ENCODE data around the gene ANKRD53.

ANKRD53 gene

DNA sequence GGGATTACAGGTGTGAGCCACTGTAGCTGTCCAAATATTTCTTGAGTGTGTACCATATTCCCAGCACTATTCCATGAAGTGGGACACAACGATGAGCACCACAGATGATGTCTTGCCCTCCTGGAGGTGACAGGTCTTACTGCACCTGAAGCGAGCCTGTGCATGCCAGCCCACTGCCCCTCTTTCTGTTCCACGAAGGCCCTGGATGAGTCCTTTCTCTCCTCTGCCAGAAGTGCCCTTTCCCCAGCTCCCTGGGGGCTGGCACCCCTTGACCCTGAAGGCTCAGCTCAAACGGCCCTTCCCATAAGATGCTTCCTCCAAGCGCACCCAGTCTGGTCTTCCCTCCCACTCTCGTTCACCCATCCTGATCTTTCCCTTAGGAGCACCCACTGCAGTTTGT lies 37.2 kb upstream of the ANKRD53 start:
- H3K4me3 ChIP-seq (ENCODE audit: low read depth, low read length), result no peak overlapping the region
- TF ChIP-seq, protein P1, sequence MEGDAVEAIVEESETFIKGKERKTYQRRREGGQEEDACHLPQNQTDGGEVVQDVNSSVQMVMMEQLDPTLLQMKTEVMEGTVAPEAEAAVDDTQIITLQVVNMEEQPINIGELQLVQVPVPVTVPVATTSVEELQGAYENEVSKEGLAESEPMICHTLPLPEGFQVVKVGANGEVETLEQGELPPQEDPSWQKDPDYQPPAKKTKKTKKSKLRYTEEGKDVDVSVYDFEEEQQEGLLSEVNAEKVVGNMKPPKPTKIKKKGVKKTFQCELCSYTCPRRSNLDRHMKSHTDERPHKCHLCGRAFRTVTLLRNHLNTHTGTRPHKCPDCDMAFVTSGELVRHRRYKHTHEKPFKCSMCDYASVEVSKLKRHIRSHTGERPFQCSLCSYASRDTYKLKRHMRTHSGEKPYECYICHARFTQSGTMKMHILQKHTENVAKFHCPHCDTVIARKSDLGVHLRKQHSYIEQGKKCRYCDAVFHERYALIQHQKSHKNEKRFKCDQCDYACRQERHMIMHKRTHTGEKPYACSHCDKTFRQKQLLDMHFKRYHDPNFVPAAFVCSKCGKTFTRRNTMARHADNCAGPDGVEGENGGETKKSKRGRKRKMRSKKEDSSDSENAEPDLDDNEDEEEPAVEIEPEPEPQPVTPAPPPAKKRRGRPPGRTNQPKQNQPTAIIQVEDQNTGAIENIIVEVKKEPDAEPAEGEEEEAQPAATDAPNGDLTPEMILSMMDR (IDR thresholded peaks at IDR 0.05; ENCODE audit: borderline replicate concordance, insufficient read depth, low read depth, low read length), result no peak

- TF ChIP-seq, protein P1 (IDR thresholded peaks at IDR 0.05; ENCODE audit: borderline replicate concordance, insufficient read depth, low read depth, low read length), result no peak
- H3K4me3 ChIP-seq (ENCODE audit: low read depth, low read length), result no peak overlapping the region
Observed at GRCh38 chr2:70941701-70942100, 36.7 kb upstream of the ANKRD53 start.

- TF ChIP-seq, protein P1 (IDR thresholded peaks at IDR 0.05; ENCODE audit: borderline replicate concordance, insufficient read depth, low read depth, low read length), result no peak
- no peak overlapping the region for H3K4me3 ChIP-seq (ENCODE audit: low read depth, low read length)
Observed at GRCh38 chr2:70942396-70943204, 35.8 kb upstream of the ANKRD53 start.

DNA sequence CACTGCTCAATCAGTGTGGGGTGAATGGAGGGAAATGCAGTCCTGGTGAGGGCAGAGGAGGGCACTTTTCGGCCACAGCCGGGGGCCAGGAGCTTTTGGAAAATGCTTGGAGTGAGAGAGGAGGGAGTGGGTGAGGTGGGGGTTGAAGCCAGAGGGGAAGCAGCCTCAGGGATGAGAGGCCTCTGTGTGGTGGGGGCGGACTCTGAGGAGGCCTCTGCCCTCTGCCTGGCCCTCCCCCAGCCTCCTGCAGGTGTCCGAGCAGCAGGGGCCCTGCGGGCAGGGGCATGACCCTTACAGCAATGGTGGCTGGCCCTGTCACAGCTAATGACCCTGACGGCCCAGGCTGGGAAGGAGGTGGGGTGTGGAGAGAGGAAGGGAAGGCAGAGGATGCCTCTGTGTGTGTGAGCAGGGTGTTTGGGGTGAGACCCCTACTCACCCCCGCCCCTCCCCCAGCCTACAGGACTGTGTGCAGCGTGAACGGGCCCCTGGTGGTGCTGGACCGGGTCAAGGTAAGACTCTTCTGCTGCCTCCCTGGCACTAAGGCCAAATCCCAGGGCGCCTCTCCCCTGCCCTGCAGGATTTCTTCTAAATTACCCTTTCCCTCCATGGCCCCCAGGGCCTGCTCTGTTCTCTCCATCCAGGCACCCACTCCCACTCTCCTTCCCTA lies 35.1 kb upstream of the ANKRD53 start:
- TF ChIP-seq, protein P1 (IDR thresholded peaks at IDR 0.05; ENCODE audit: borderline replicate concordance, insufficient read depth, low read depth, low read length), result no peak
- H3K4me3 ChIP-seq (ENCODE audit: low read depth, low read length), result no peak overlapping the region

GRCh38 chr2:70944111-70944690 lies 34.2 kb upstream of the ANKRD53 start:
- H3K4me3 ChIP-seq (ENCODE audit: low read depth, low read length), result no peak overlapping the region
- TF ChIP-seq, protein P1 (IDR thresholded peaks at IDR 0.05; ENCODE audit: borderline replicate concordance, insufficient read depth, low read depth, low read length), result no peak

DNA sequence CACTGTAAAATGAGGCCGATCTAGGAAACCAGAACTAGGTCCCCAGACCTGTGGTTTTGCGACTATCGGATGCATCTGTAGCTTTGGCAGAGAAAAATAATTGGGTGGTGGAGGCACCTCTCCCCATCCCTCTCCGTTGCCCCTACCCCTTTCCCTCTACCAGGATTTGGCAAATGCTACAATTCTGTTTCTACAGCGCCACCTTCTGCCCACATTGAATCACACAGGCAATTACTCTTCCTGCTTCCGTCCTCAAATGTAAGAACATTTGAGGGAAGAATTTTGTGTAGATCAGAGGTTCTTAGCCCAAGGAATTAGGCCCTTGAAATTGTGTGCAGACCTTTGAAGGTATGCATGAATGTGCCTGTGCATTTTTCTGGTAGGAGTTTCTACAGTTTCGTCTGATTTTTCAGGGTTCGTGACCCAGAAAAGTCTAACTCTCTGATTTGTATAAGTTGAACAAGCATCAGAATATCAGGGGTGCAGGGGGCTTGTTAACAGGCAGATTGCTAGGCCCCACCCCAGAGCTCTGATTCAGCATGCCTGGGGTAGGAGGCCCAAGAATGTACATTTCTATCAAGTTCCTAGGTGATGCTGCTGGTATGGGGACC lies 31.5 kb upstream of the ANKRD53 start:
- TF ChIP-seq, protein P1 (IDR thresholded peaks at IDR 0.05; ENCODE audit: borderline replicate concordance, insufficient read depth, low read depth, low read length), result peak; percentile 69; the same call in 1 of the 2 replicates
- no peak overlapping the region for H3K4me3 ChIP-seq (ENCODE audit: low read depth, low read length)
